K562 (cell line): Measurements from ENCODE around the gene LRRC37B. TPM values are rescaled to one million over a fixed set of nuclear protein-coding genes. Genes with fewer than 3 reads are reported as not detected.

Source experiments
- CAMTA2 ChIP-seq: fragments of 250-450 bp; sonication (Bioruptor Pico); conservative IDR thresholded peaks from 2 replicates; pipeline ENCODE4 v1.5.1; 2022
- CEBPZ ChIP-seq: fragments of 150-350 bp; IDR thresholded peaks from 2 replicates; pipeline ENCODE4 v1.6.1; 2014; ENCODE audit warnings: low read depth, mild to moderate bottlenecking, low read length, borderline replicate concordance
- DLX4 ChIP-seq: fragments of 250-450 bp; sonication (Bioruptor Pico); IDR thresholded peaks from 2 replicates; pipeline ENCODE4 v1.6.1; 2021; ENCODE audit warnings: mild to moderate bottlenecking
- DNMT1 ChIP-seq: fragments of 450-650 bp; IDR thresholded peaks from 2 replicates; pipeline ENCODE4 v1.6.1; 2016; ENCODE audit warnings: antibody characterized with exemption, mild to moderate bottlenecking
- FOXK1 ChIP-seq: sonication (generic); formaldehyde crosslinking; IDR thresholded peaks from 2 replicates; pipeline ENCODE4 v1.8.0; 2022; ENCODE audit warnings: missing genetic modification reagents, mild to moderate bottlenecking, borderline replicate concordance
- GABPB2 ChIP-seq: fragments of 250-450 bp; sonication (Bioruptor Pico); conservative IDR thresholded peaks from 2 replicates; pipeline ENCODE4 v1.5.1; 2021; ENCODE audit warnings: mild to moderate bottlenecking
- GTF2B ChIP-seq: IDR thresholded peaks from 2 replicates; pipeline ENCODE4 v1.6.1; 2011; ENCODE audit not compliant: insufficient read length; ENCODE audit errors: extremely low read depth
- HBP1 ChIP-seq: fragments of 450-650 bp; formaldehyde crosslinking; IDR thresholded peaks from 2 replicates; pipeline ENCODE4 v1.4.0; 2022; ENCODE audit warnings: missing genetic modification characterization
- HNRNPH1 ChIP-seq: fragments of 200-400 bp; formaldehyde crosslinking; optimal IDR thresholded peaks from 2 replicates; pipeline ENCODE3; 2017; ENCODE audit warnings: low read depth, mild to moderate bottlenecking, low read length, moderate library complexity
- MYC ChIP-seq, 2 experiments: fragments of 250-450 bp in 1 of 2; sonication (Bioruptor Pico) in 1 of 2; IDR thresholded peaks; 2 replicates each; pipeline versions ENCODE4 v1.5.1 to v1.6.1; 2012 to 2021; ENCODE audit warnings: low read depth in 2 of 2, borderline replicate concordance in 1 of 2, improper control_type of control experiment in 1 of 2, low read length in 1 of 2, mild to moderate bottlenecking in 1 of 2, moderate library complexity in 1 of 2
- NELFE ChIP-seq: IDR thresholded peaks from 2 replicates; pipeline ENCODE4 v1.6.1; 2011; ENCODE audit warnings: mild to moderate bottlenecking; ENCODE audit not compliant: insufficient read depth, insufficient read length
- PCBP1 ChIP-seq: fragments of 200-400 bp; formaldehyde crosslinking; IDR thresholded peaks from 2 replicates; pipeline ENCODE4 v1.6.1; 2018; ENCODE audit warnings: mild to moderate bottlenecking, low read depth, low read length; ENCODE audit not compliant: poor library complexity, severe bottlenecking
- PHF21A ChIP-seq: fragments of 450-650 bp; IDR thresholded peaks from 2 replicates; pipeline ENCODE4 v1.6.1; 2017; ENCODE audit warnings: low read depth, borderline replicate concordance
- TFE3 ChIP-seq: fragments of 450-650 bp; formaldehyde crosslinking; IDR thresholded peaks from 2 replicates; pipeline ENCODE4 v1.4.0; 2020; ENCODE audit warnings: mild to moderate bottlenecking, mixed read lengths
- TSC22D4 ChIP-seq: fragments of 450-650 bp; IDR thresholded peaks from 2 replicates; pipeline ENCODE4 v1.6.1; 2016; ENCODE audit warnings: missing genetic modification characterization, missing biosample characterization, control low read depth
- YY1 ChIP-seq, 3 experiments: IDR thresholded peaks; 2 replicates each; pipeline ENCODE4 v1.6.1; 2011; ENCODE audit warnings: low read length in 2 of 3, mild to moderate bottlenecking in 2 of 3, moderate library complexity in 2 of 3, borderline replicate concordance in 1 of 3, control low read depth in 1 of 3, low read depth in 1 of 3; ENCODE audit not compliant: insufficient read depth in 3 of 3, insufficient replicate concordance in 2 of 3, control insufficient read depth in 1 of 3, insufficient read length in 1 of 3; ENCODE audit errors: extremely low read depth in 1 of 3
- ZNF3 ChIP-seq: fragments of 250-450 bp; sonication (Bioruptor Pico); IDR thresholded peaks from 2 replicates; pipeline ENCODE4 v1.5.0; 2021; ENCODE audit warnings: mild to moderate bottlenecking, moderate library complexity
- ZNF347 ChIP-seq: fragments of 450-650 bp; formaldehyde crosslinking; IDR thresholded peaks from 2 replicates; pipeline ENCODE4 v1.4.0; 2020; ENCODE audit warnings: low read depth, mild to moderate bottlenecking, moderate library complexity
- ZNF384 ChIP-seq: IDR thresholded peaks from 2 replicates; pipeline ENCODE4 v1.6.1; 2012; ENCODE audit warnings: low read depth, low read length, improper control_type of control experiment
- ZNF830 ChIP-seq: fragments of 250-450 bp; sonication (Bioruptor Pico); IDR thresholded peaks from 2 replicates; pipeline ENCODE4 v1.5.0; 2021; ENCODE audit warnings: mild to moderate bottlenecking
- polyA plus RNA-seq, 8 experiments: library from polyadenylated mRNA; depleted of rRNA in 4 of 8; stranded (reverse) in 5 of 8; unstranded in 3 of 8; fragments of >200 nt; fragmentation: Nextera tagmentation in 2 of 8; fragmentation: Illumina TruSeq in 1 of 8; extraction: Ambion mirVana in 2 of 8; extraction: Trizol in 1 of 8; gene quantifications; 2 replicates each; pipeline versions ENCODE4 v1.2.1 to v1.2.3, GENCODE V29; 2011 to 2014; ENCODE audit warnings: inconsistent platforms in 1 of 8, missing spikeins in 1 of 8
- total RNA-seq, 7 experiments: library from RNA; depleted of rRNA in 6 of 7; stranded (reverse); fragments of >200 nt in 6 of 7; fragmentation: Illumina TruSeq in 2 of 7; extraction: Trizol in 2 of 7; gene quantifications; 2 replicates each; pipeline versions ENCODE4 v1.2.1 to v1.2.3, GENCODE V29; 2011 to 2021; ENCODE audit warnings: low replicate concordance in 1 of 7

Gene LRRC37B
- total and polyA plus RNA-seq, 9 of the 15 experiments (the other 6 are each of a cell fraction or from before 2014, with no cell fraction given): 2.7 to 19.8 (median 12.4) TPM

GRCh38 chr17:32006957-32007462, at the start of gene LRRC37B (continued):
- no peak for TF ChIP-seq ZNF347 (CRISPR knock-in tag)
- no peak for TF ChIP-seq FOXK1 (CRISPR knock-in tag)
- TF ChIP-seq TSC22D4 (tag): no peak
- no peak for TF ChIP-seq GTF2B
- TF ChIP-seq CEBPZ: no peak
- TF ChIP-seq ZNF3 (CRISPR knock-in tag): no peak
- no peak for TF ChIP-seq ZNF384
- TF ChIP-seq NELFE: no peak
- TF ChIP-seq PCBP1: no peak
- TF ChIP-seq CAMTA2 (CRISPR knock-in tag): no peak
- TF ChIP-seq HNRNPH1: no peak
- TF ChIP-seq HBP1 (CRISPR knock-in tag): no peak
- TF ChIP-seq PHF21A: 0 out of 2 replicates have a peak, but pooled peaks have one; percentile 38
- TF ChIP-seq DLX4 (CRISPR knock-in tag): no peak
- TF ChIP-seq MYC (IDR thresholded peaks at IDR 0.05; ENCODE audit: low read depth, low read length): peak; percentile 72
- TF ChIP-seq MYC (CRISPR knock-in tag; IDR thresholded peaks at IDR 0.05; ENCODE audit: borderline replicate concordance, low read depth): no peak
- TF ChIP-seq ZNF830 (CRISPR knock-in tag): no peak
- TF ChIP-seq TFE3 (CRISPR knock-in tag): peak; percentile 96
- no peak for TF ChIP-seq GABPB2 (CRISPR knock-in tag)
- TF ChIP-seq YY1 (IDR thresholded peaks at IDR 0.05; ENCODE audit: borderline replicate concordance in 1 of 3, control insufficient read depth in 1 of 3, extremely low read depth in 1 of 3, insufficient read depth in 3 of 3, insufficient read length in 1 of 3, insufficient replicate concordance in 2 of 3, low read depth in 1 of 3, low read length in 2 of 3): peak in 2 of 3 experiments; percentile 29 to 81
- TF ChIP-seq DNMT1: no peak
